Endothelial cell of umbilical vein (primary cell): Measurements from ENCODE around the gene ANK2. TPM values are rescaled to one million over a fixed set of nuclear protein-coding genes. Genes with fewer than 3 reads are reported as not detected.

Experiments used
- BruUV-seq: library from RNA; stranded (reverse); fragments of 400-500 nt; replicated peaks from 2 replicates; lab custom pipeline; 2021; lab: Mats Ljungman, UMichigan
- CTCF ChIA-PET: fragments of 300-600, 350-600 bp; sonication (Branson Sonifier 250); formaldehyde crosslinking; loops from one replicate; lab custom pipeline; 2021; ENCODE audit warnings: antibody characterized with exemption, inconsistent platforms; lab: Charles Lee
- POLR2A ChIA-PET: fragments of 300-600, 350-600 bp; sonication (Branson Sonifier 250); formaldehyde crosslinking; loops from one replicate; lab custom pipeline; 2021; ENCODE audit warnings: antibody characterized with exemption, inconsistent platforms; lab: Charles Lee
- DNase-seq: peaks from one replicate; pipeline ENCODE4 v3.0.0-alpha.2; 2011; ENCODE audit warnings: low read depth, low spot score
- FAIRE-seq: peaks from 2 replicates; lab custom pipeline; 2011; peaks lifted over from hg19 to GRCh38; lab: Jason Lieb, UNC
- H2AFZ ChIP-seq: 2 replicates; pipeline ENCODE4 v1.6.0; 2012; ENCODE audit warnings: low read depth, low read length, control low read depth, inconsistent platforms
- H3K27ac ChIP-seq: 2 replicates; pipeline ENCODE4 v1.5.1; 2011; ENCODE audit warnings: low read depth, mild to moderate bottlenecking, control low read depth, low read length, moderate library complexity; ENCODE audit not compliant: insufficient read depth
- H3K27me3 ChIP-seq, 2 experiments: 2 replicates each; pipeline versions ENCODE4 v1.6.0 to v1.6.1; 2011; ENCODE audit warnings: low read length in 2 of 2, mixed read lengths in 1 of 2; ENCODE audit not compliant: control insufficient read depth in 2 of 2, insufficient read depth in 2 of 2
- H3K36me3 ChIP-seq, 2 experiments: 2 replicates in 1 of 2; 3 replicates in 1 of 2; pipeline ENCODE4 v1.5.1; 2011; ENCODE audit warnings: low read length in 2 of 2, mild to moderate bottlenecking in 1 of 2, moderate library complexity in 1 of 2; ENCODE audit not compliant: control insufficient read depth in 2 of 2, insufficient read depth in 2 of 2; ENCODE audit errors: extremely low read depth in 1 of 2
- H3K4me1 ChIP-seq: 3 replicates; pipeline ENCODE4 v1.5.1; 2011; ENCODE audit warnings: mild to moderate bottlenecking, low read length; ENCODE audit not compliant: control insufficient read depth, insufficient read depth; ENCODE audit errors: extremely low read depth
- H3K4me2 ChIP-seq: 2 replicates; pipeline ENCODE4 v1.6.1; 2011; ENCODE audit warnings: low read length, control low read depth, mixed read lengths; ENCODE audit not compliant: insufficient read depth
- H3K4me3 ChIP-seq, 3 experiments: fragments of 200-600 bp in 1 of 3; sonication (generic), shearing (Covaris generic) in 1 of 3; replicated peaks in 1 of 3; 2 replicates each; pipeline ENCODE4 v1.5.1; 2011 to 2016; ENCODE audit warnings: control low read depth in 3 of 3, low read length in 3 of 3, mild to moderate bottlenecking in 2 of 3, inconsistent platforms in 1 of 3, low read depth in 1 of 3, moderate library complexity in 1 of 3; ENCODE audit not compliant: insufficient read depth in 1 of 3
- H3K79me2 ChIP-seq: 2 replicates; pipeline ENCODE4 v1.6.0; 2012; ENCODE audit warnings: low read length, inconsistent platforms; ENCODE audit not compliant: control insufficient read depth, insufficient read depth
- H3K9ac ChIP-seq: replicated peaks from 2 replicates; pipeline ENCODE3; 2011; ENCODE audit warnings: low read length, control low read depth; ENCODE audit not compliant: insufficient read depth; ENCODE audit errors: extremely low read depth
- H3K9me1 ChIP-seq: replicated peaks from 3 replicates; pipeline ENCODE4 v1.6.0; 2011; ENCODE audit warnings: mild to moderate bottlenecking, low read length; ENCODE audit not compliant: control insufficient read depth, insufficient read depth; ENCODE audit errors: extremely low read depth
- H3K9me3 ChIP-seq: replicated peaks from 2 replicates; pipeline ENCODE4 v1.5.1; 2012; ENCODE audit warnings: low read length, inconsistent platforms; ENCODE audit not compliant: control insufficient read depth, insufficient read depth
- H4K20me1 ChIP-seq: replicated peaks from 2 replicates; pipeline ENCODE3; 2011; ENCODE audit warnings: mild to moderate bottlenecking, low read length; ENCODE audit not compliant: control insufficient read depth, insufficient read depth; ENCODE audit errors: extremely low read depth
- EZH2 ChIP-seq: IDR thresholded peaks from 2 replicates; pipeline ENCODE4 v1.6.1; 2012; ENCODE audit warnings: borderline replicate concordance, low read depth, mild to moderate bottlenecking, moderate library complexity, low read length, inconsistent platforms; ENCODE audit not compliant: severe bottlenecking
- FOS ChIP-seq: IDR thresholded peaks from 2 replicates; pipeline ENCODE4 v1.6.1; 2011; ENCODE audit warnings: mild to moderate bottlenecking, low read length, moderate library complexity, borderline replicate concordance; ENCODE audit not compliant: insufficient read depth
- GATA2 ChIP-seq: IDR thresholded peaks from 2 replicates; pipeline ENCODE4 v1.7.0; 2011; ENCODE audit warnings: low read depth, mild to moderate bottlenecking, moderate library complexity, mixed read lengths, low read length; ENCODE audit not compliant: insufficient read length, insufficient read depth
- JUN ChIP-seq: IDR thresholded peaks from 2 replicates; pipeline ENCODE4 v1.6.1; 2011; ENCODE audit warnings: borderline replicate concordance, low read depth; ENCODE audit not compliant: insufficient read length, insufficient read depth
- MAX ChIP-seq: IDR thresholded peaks from 2 replicates; pipeline ENCODE4 v1.6.1; 2011; ENCODE audit not compliant: insufficient read depth, insufficient read length
- MYC ChIP-seq: IDR thresholded peaks from one replicate; pipeline ENCODE4 v1.6.1; 2011; ENCODE audit warnings: mild to moderate bottlenecking, low read depth, low read length
- POLR2A ChIP-seq: IDR thresholded peaks from 2 replicates; pipeline ENCODE4 v1.6.1; 2012; ENCODE audit warnings: low read depth, mild to moderate bottlenecking, control low read depth, low read length
- POLR2AphosphoS5 ChIP-seq: IDR thresholded peaks from 2 replicates; pipeline ENCODE4 v1.6.1; 2012; ENCODE audit warnings: low read depth, mild to moderate bottlenecking, control low read depth, low read length, moderate library complexity; ENCODE audit not compliant: insufficient read depth
- dilution Hi-C: fragments of 300-500 bp; cut with MboI; formaldehyde crosslinking; loops from one replicate; pipeline ENCODE4 v1.15.0; 2019; ENCODE audit warnings: low sequenced_read_pairs; ENCODE audit not compliant: extremely low pct_ligation_motif_present
- intact Hi-C: fragments of 100-400 bp; cut with micrococcal nuclease; formaldehyde crosslinking; loops from one replicate; pipeline ENCODE4 v1.10.0; 2022
- polyA plus RNA-seq, 4 experiments: library from polyadenylated mRNA; depleted of rRNA in 3 of 4; stranded (reverse) in 3 of 4; unstranded in 1 of 4; fragments of >200 nt; gene quantifications; 2 replicates each; pipeline versions ENCODE4 v1.2.1 to v1.2.3, GENCODE V29; 2011 to 2012; ENCODE audit warnings: missing spikeins in 1 of 4
- total RNA-seq: library from RNA; stranded (reverse); gene quantifications from 2 replicates; pipeline ENCODE4 v1.2.3, GENCODE V29; 2021
- TF ChIP-seq, protein P1 (sequence below), 2 donors: IDR thresholded peaks; 1 replicate in 1 of 2; 2 replicates in 1 of 2; pipeline ENCODE4 v1.5.1; 2011; ENCODE audit warnings: low read length in 2 of 2, mild to moderate bottlenecking in 2 of 2, moderate library complexity in 2 of 2, control low read depth in 1 of 2, inconsistent platforms in 1 of 2, low read depth in 1 of 2; ENCODE audit not compliant: insufficient read depth in 1 of 2; ENCODE audit errors: extremely low read depth in 1 of 2

The ANK2 gene
- total and polyA plus RNA-seq, 2 donors (not counting 3 experiments of a cell fraction or from before 2014, with no cell fraction given): not detected

DNA sequence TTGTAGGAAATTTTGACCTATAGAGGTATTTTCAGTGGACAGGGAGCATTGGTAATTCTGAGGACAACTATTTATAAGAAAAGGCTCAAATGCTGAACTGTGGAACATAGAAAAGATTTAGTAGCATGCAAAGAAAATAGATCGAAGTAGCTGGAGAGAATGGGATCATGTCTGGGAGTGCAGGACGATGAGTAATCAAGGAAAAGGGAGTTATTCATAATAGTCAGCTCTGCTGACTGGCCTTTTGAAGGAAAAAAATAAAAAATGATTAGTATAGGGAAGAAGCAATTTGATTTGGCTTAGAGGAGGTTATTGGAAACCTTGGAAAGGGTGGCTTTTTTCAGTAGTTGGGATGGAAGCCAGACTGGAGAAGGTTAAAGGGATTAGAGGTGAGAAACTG is 22.9 kb upstream of the ANK2 start:
- Histone ChIP-seq H3K27me3 (no peaks in the 10 kb centered on the region), H3K36me3 (no peaks in the 10 kb centered on the region), H3K27ac (no peak overlapping the region), H3K9me1 (no peaks in the 10 kb centered on the region), H3K9ac (no peak overlapping the region), H3K79me2 (no peaks in the 10 kb centered on the region), H3K9me3 (no peaks in the 10 kb centered on the region), H3K4me2 (no peak overlapping the region), H4K20me1 (no peaks in the 10 kb centered on the region), H2AFZ (no peak overlapping the region), H3K4me3 (no peak overlapping the region), H3K4me1 (no peaks in the 10 kb centered on the region)
- DNase-seq: no peak
- CTCF ChIA-PET: no interaction called here
- intact Hi-C loops: no loop called here
- FAIRE-seq: no peak
- TF ChIP-seq MYC: no peak
- TF ChIP-seq FOS: no peak
- no peak for TF ChIP-seq POLR2AphosphoS5
- no peak for TF ChIP-seq JUN
- TF ChIP-seq EZH2: no peak
- TF ChIP-seq MAX: no peak
- TF ChIP-seq, protein P1, sequence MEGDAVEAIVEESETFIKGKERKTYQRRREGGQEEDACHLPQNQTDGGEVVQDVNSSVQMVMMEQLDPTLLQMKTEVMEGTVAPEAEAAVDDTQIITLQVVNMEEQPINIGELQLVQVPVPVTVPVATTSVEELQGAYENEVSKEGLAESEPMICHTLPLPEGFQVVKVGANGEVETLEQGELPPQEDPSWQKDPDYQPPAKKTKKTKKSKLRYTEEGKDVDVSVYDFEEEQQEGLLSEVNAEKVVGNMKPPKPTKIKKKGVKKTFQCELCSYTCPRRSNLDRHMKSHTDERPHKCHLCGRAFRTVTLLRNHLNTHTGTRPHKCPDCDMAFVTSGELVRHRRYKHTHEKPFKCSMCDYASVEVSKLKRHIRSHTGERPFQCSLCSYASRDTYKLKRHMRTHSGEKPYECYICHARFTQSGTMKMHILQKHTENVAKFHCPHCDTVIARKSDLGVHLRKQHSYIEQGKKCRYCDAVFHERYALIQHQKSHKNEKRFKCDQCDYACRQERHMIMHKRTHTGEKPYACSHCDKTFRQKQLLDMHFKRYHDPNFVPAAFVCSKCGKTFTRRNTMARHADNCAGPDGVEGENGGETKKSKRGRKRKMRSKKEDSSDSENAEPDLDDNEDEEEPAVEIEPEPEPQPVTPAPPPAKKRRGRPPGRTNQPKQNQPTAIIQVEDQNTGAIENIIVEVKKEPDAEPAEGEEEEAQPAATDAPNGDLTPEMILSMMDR (IDR thresholded peaks at IDR 0.05; ENCODE audit: extremely low read depth in 1 of 2, insufficient read depth in 1 of 2, low read depth in 1 of 2, low read length in 2 of 2): no peak
- no peak for TF ChIP-seq POLR2A
- no peak for TF ChIP-seq GATA2
- POLR2A ChIA-PET: no interaction called here
- dilution Hi-C loops: no loop called here
- BruUV-seq: no TSS peak
